K562 (cell line): ENCODE results near the gene SLC39A5. TPM values are rescaled to one million over a fixed set of nuclear protein-coding genes. Genes with fewer than 3 reads are reported as not detected.

Experiments used
- ATAC-seq: fragments of 200-7000 bp; cut with Tn5 transposase; 3 replicates; pipeline ENCODE4 v1.9.1; 2020; ENCODE audit warnings: moderate library complexity
- BruUV-seq: library from RNA; stranded (reverse); fragments of 400-500 nt; replicated peaks from 2 replicates; lab custom pipeline; 2021; lab: Mats Ljungman, UMichigan
- CTCF ChIA-PET: fragments of 300-600 bp; formaldehyde crosslinking; extraction: SDS; loops from one replicate; lab custom pipeline; 2021; ENCODE audit warnings: low intra/inter-chr PET ratio; lab: Yijun Ruan, JAX
- POLR2A ChIA-PET: fragments of 300-600, 350-650 bp; sonication (Branson Sonifier 250); formaldehyde crosslinking; extraction: SDS; loops from one replicate; lab custom pipeline; 2021; ENCODE audit warnings: antibody characterized with exemption, inconsistent platforms; lab: Yijun Ruan, JAX
- DNase-seq, 4 experiments: peaks; one replicate each; pipeline versions ENCODE4 v3.0.0 to v3.0.0-alpha.2; 2011 to 2018; ENCODE audit warnings: low spot score in 3 of 4, mixed read lengths in 3 of 4; ENCODE audit errors: extremely low read depth in 1 of 4
- FAIRE-seq: peaks from 2 replicates; lab custom pipeline; 2011; peaks lifted over from hg19 to GRCh38; lab: Jason Lieb, UNC
- H2AFZ ChIP-seq: 2 replicates; pipeline ENCODE4 v1.6.0; 2011; ENCODE audit warnings: low read depth, low read length, control low read depth, inconsistent platforms
- H3K27ac ChIP-seq: fragments of 200-600 bp; 3 replicates; pipeline ENCODE4 v1.8.0; 2011; ENCODE audit warnings: low read depth, mild to moderate bottlenecking, control low read depth, inconsistent platforms, low read length, moderate library complexity, mixed read lengths; ENCODE audit errors: extremely low read depth
- H3K27me3 ChIP-seq, 2 experiments: fragments of 300-600 bp in 1 of 2; 2 replicates in 1 of 2; 3 replicates in 1 of 2; pipeline versions ENCODE4 v1.6.0 to v1.8.0; 2011; ENCODE audit warnings: inconsistent platforms in 2 of 2, low read length in 2 of 2, mild to moderate bottlenecking in 1 of 2, mixed read lengths in 1 of 2, moderate library complexity in 1 of 2; ENCODE audit not compliant: control insufficient read depth in 2 of 2, insufficient read depth in 2 of 2
- H3K36me3 ChIP-seq: fragments of 300-600 bp; 3 replicates; pipeline ENCODE4 v1.8.0; 2011; ENCODE audit warnings: mild to moderate bottlenecking, low read length, inconsistent platforms; ENCODE audit not compliant: control insufficient read depth, insufficient read depth
- H3K4me1 ChIP-seq, 2 experiments: fragments of 200-600 bp in 1 of 2; replicated peaks in 1 of 2; 2 replicates in 1 of 2; 3 replicates in 1 of 2; pipeline versions ENCODE4 v1.5.1 to v1.8.0; 2011; ENCODE audit warnings: inconsistent platforms in 2 of 2, low read length in 2 of 2, mild to moderate bottlenecking in 1 of 2, mixed read lengths in 1 of 2, moderate library complexity in 1 of 2; ENCODE audit not compliant: control insufficient read depth in 2 of 2, insufficient read depth in 2 of 2
- H3K4me2 ChIP-seq: 2 replicates; pipeline ENCODE4 v1.6.1; 2011; ENCODE audit warnings: low read length, control low read depth, inconsistent platforms, mixed read lengths; ENCODE audit not compliant: insufficient read depth
- H3K4me3 ChIP-seq: fragments of 200-600 bp; sonication (generic), shearing (Covaris generic); 2 replicates; pipeline ENCODE4 v1.5.1; 2016; ENCODE audit warnings: control low read depth, inconsistent platforms
- H3K79me2 ChIP-seq: fragments of 200-600 bp; 3 replicates; pipeline ENCODE4 v1.8.0; 2011; ENCODE audit warnings: low read length, inconsistent platforms; ENCODE audit not compliant: control insufficient read depth, insufficient read depth
- H3K9ac ChIP-seq, 2 experiments: 2 replicates each; pipeline versions ENCODE4 v1.6.0 to v1.6.1; 2011; ENCODE audit warnings: low read depth in 2 of 2, low read length in 2 of 2, control low read depth in 1 of 2, inconsistent platforms in 1 of 2, mild to moderate bottlenecking in 1 of 2, mixed read lengths in 1 of 2; ENCODE audit not compliant: insufficient read depth in 1 of 2
- H3K9me1 ChIP-seq: one replicate; pipeline ENCODE4 v1.6.0; 2011; ENCODE audit warnings: inconsistent platforms, mild to moderate bottlenecking, low read length, moderate library complexity; ENCODE audit not compliant: control insufficient read depth, insufficient read depth
- H3K9me3 ChIP-seq: replicated peaks from 2 replicates; pipeline ENCODE4 v1.5.1; 2011; ENCODE audit warnings: low read depth, low read length, inconsistent platforms; ENCODE audit not compliant: control insufficient read depth, insufficient read depth
- H4K20me1 ChIP-seq: replicated peaks from 2 replicates; pipeline ENCODE4 v1.6.1; 2011; ENCODE audit warnings: low read length, inconsistent platforms, mixed read lengths; ENCODE audit not compliant: control insufficient read depth, insufficient read depth
- KLF16 ChIP-seq: IDR thresholded peaks from 2 replicates; pipeline ENCODE4 v1.6.1; 2016; ENCODE audit warnings: antibody characterized with exemption
- MGA ChIP-seq: fragments of 450-650 bp; IDR thresholded peaks from 2 replicates; pipeline ENCODE4 v1.6.1; 2016; ENCODE audit warnings: mild to moderate bottlenecking, moderate library complexity
- POLR2A ChIP-seq: fragments of 450-650 bp; conservative IDR thresholded peaks from 2 replicates; pipeline ENCODE4 v1.6.1; 2016
- TFAP4 ChIP-seq: sonication (generic); formaldehyde crosslinking; IDR thresholded peaks from 2 replicates; pipeline ENCODE4 v1.8.0; 2022; ENCODE audit warnings: missing genetic modification reagents, mild to moderate bottlenecking, moderate library complexity, borderline replicate concordance
- ZFP1 ChIP-seq: fragments of 450-650 bp; formaldehyde crosslinking; IDR thresholded peaks from 2 replicates; pipeline ENCODE4 v1.4.0; 2020; ENCODE audit warnings: mild to moderate bottlenecking, mixed read lengths
- WGBS: fragments of 100-300 bp; shearing (Covaris generic); methylation state at CpG from one replicate; pipeline ENCODE4 v1.1.6; 2016; ENCODE audit warnings: low coverage, mixed read lengths; ENCODE audit not compliant: insufficient coverage; ENCODE audit errors: missing lambda C conversion rate; 5-methylcytosine and 5-hydroxymethylcytosine counted together
- in situ Hi-C: fragments of 300-500 bp; cut with MboI; formaldehyde crosslinking; loops from 4 replicates; pipeline ENCODE4 v1.15.0; 2018; ENCODE audit warnings: inconsistent platforms, mixed read lengths
- intact Hi-C: fragments of 100-400 bp; cut with micrococcal nuclease; formaldehyde crosslinking; loops from 2 replicates; pipeline ENCODE4 v1.14.2; 2022
- polyA plus RNA-seq, 8 experiments: library from polyadenylated mRNA; depleted of rRNA in 4 of 8; stranded (reverse) in 5 of 8; unstranded in 3 of 8; fragments of >200 nt; fragmentation: Nextera tagmentation in 2 of 8; fragmentation: Illumina TruSeq in 1 of 8; extraction: Ambion mirVana in 2 of 8; extraction: Trizol in 1 of 8; gene quantifications; 2 replicates each; pipeline versions ENCODE4 v1.2.1 to v1.2.3, GENCODE V29; 2011 to 2014; ENCODE audit warnings: inconsistent platforms in 1 of 8, missing spikeins in 1 of 8
- total RNA-seq, 7 experiments: library from RNA; depleted of rRNA in 6 of 7; stranded (reverse); fragments of >200 nt in 6 of 7; fragmentation: Illumina TruSeq in 2 of 7; extraction: Trizol in 2 of 7; gene quantifications; 2 replicates each; pipeline versions ENCODE4 v1.2.1 to v1.2.3, GENCODE V29; 2011 to 2021; ENCODE audit warnings: low replicate concordance in 1 of 7

The SLC39A5 gene
- total and polyA plus RNA-seq, 9 of the 15 experiments (the other 6 are each of a cell fraction or from before 2014, with no cell fraction given) = 0.08 to 0.10 TPM; not detected in 7

DNA sequence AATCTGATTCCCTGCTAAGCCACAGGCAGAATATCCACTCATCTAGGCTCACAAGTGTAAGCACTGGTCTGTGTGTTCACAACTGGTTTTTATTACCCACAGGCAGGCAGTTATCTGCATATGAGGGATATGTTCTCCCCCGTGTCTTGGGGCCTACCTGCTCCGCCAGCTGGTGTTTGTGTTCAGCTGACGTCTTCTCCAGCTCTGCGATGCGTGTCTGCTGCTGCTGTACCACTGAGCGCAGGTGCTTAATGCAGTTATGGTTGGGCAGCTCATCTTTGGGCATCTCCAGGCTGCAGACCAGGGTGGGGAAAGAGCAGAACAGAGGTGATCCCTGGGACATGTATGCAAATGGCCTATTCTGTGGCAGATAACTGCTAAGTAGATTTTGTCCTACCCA lies 21.8 kb upstream of the SLC39A5 start:
- H3K36me3 ChIP-seq = peaks cover 67% of the 10 kb centered on the region
- in situ Hi-C loops (no loop called here), intact Hi-C loops (no loop called here)
- no peak overlapping the region for H3K27ac ChIP-seq
- H3K27me3 ChIP-seq = no peaks in the 10 kb centered on the region
- 83% methylated on average over 6 of the region's 6 CpGs for WGBS
- TSS peak; percentile 8 for BruUV-seq
- peak overlapping the region in 1 of 2 experiments; percentile 6; a peak in 1 of 4 replicates for H3K9ac ChIP-seq
- no peak overlapping the region for H2AFZ ChIP-seq
- H3K9me1 ChIP-seq = no peaks in the 10 kb centered on the region
- no peaks in the 10 kb centered on the region for H3K9me3 ChIP-seq
- no peak overlapping the region for H3K4me2 ChIP-seq
- peaks cover 2 to 16% of the 10 kb centered on the region in 2 experiments; a peak in 3 of 5 replicates for H3K4me1 ChIP-seq
- DNase-seq (no peak), FAIRE-seq (no peak), ATAC-seq (no peak)
- H3K4me3 ChIP-seq = no peak overlapping the region
- no peak for TF ChIP-seq ZFP1 (CRISPR knock-in tag)
- TF ChIP-seq POLR2A = 0 out of 2 replicates have a peak, but pooled peaks have one; percentile 22
- no peak for TF ChIP-seq KLF16
- no peak for TF ChIP-seq MGA
- TF ChIP-seq TFAP4 (CRISPR knock-in tag) = 0 out of 2 replicates have a peak, but pooled peaks have one; percentile 14
- H4K20me1 ChIP-seq = 0 out of 2 replicates have a peak, but pooled peaks cover 3% of the 10 kb centered on the region
- POLR2A ChIA-PET = interaction anchor here (1.0 to 6.3 kb wide), 5 partner anchors 9 to 50 kb away, joined by 3 to 68 read pairs (median 3); partner anchors contain the start of genes ANKRD52, RNF41 and SMARCC2
- CTCF ChIA-PET = interaction anchor here (1.4 kb wide), 1 partner anchor 93 kb away, joined by 7 read pairs; no protein-coding TSS in a partner anchor
- H3K79me2 ChIP-seq = no peaks in the 10 kb centered on the region
